GM12874 (cell line): ENCODE data around the gene TADA1.

Experiments used
- TF ChIP-seq, protein P1 (sequence below): IDR thresholded peaks from 2 replicates; pipeline ENCODE4 v1.5.1; 2011; ENCODE audit warnings: low read depth, mild to moderate bottlenecking, control low read depth, low read length, moderate library complexity; ENCODE audit not compliant: insufficient read depth

TADA1 gene, protein sequence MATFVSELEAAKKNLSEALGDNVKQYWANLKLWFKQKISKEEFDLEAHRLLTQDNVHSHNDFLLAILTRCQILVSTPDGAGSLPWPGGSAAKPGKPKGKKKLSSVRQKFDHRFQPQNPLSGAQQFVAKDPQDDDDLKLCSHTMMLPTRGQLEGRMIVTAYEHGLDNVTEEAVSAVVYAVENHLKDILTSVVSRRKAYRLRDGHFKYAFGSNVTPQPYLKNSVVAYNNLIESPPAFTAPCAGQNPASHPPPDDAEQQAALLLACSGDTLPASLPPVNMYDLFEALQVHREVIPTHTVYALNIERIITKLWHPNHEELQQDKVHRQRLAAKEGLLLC

DNA sequence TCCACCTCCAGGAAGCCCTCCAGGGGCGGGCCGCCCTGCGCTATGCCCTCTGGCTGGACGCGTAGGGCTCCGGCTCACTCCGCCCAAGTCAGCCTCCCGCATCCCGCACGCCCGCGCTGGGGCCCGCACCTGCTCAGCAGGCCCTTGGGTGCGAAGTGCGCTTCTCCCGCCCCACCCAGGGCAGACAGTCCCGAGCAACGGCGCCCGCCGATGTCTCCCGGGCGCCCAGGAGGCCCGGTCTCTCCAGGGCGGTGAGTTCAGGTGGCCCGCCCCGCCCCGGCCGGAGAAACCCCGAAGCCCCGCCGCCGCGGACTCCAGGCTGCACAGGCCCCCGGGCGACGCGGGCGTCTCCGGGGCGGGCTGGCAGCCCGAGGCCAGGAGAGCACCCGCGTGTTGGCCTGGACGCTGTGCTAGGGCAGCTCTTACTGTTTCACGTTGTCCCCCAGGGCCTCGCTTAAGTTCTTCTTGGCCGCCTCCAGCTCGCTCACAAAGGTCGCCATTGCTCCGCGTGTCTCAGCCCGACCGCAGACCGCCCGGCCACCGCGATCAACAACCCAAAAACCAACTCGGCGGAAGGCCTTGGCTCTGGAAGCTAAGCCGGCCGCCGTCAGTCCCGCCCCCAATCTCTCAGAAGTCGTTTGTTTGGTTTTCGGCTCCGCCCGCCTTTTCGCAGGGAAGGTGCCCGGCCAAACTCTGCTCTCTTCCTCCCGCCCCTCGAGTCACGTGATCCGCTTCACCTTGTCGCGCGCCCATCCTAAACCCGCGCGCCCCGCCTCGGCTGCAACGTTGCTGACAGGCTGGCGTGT, at the start of gene TADA1:
TSS of gene TADA1 (minus strand) at position 531 of the 806 bp plus-strand sequence. CDS start at position 500, 31 bp downstream.
- TF ChIP-seq, protein P1, sequence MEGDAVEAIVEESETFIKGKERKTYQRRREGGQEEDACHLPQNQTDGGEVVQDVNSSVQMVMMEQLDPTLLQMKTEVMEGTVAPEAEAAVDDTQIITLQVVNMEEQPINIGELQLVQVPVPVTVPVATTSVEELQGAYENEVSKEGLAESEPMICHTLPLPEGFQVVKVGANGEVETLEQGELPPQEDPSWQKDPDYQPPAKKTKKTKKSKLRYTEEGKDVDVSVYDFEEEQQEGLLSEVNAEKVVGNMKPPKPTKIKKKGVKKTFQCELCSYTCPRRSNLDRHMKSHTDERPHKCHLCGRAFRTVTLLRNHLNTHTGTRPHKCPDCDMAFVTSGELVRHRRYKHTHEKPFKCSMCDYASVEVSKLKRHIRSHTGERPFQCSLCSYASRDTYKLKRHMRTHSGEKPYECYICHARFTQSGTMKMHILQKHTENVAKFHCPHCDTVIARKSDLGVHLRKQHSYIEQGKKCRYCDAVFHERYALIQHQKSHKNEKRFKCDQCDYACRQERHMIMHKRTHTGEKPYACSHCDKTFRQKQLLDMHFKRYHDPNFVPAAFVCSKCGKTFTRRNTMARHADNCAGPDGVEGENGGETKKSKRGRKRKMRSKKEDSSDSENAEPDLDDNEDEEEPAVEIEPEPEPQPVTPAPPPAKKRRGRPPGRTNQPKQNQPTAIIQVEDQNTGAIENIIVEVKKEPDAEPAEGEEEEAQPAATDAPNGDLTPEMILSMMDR = 0 out of 2 replicates have a peak, but pooled peaks have one; percentile 7

DNA sequence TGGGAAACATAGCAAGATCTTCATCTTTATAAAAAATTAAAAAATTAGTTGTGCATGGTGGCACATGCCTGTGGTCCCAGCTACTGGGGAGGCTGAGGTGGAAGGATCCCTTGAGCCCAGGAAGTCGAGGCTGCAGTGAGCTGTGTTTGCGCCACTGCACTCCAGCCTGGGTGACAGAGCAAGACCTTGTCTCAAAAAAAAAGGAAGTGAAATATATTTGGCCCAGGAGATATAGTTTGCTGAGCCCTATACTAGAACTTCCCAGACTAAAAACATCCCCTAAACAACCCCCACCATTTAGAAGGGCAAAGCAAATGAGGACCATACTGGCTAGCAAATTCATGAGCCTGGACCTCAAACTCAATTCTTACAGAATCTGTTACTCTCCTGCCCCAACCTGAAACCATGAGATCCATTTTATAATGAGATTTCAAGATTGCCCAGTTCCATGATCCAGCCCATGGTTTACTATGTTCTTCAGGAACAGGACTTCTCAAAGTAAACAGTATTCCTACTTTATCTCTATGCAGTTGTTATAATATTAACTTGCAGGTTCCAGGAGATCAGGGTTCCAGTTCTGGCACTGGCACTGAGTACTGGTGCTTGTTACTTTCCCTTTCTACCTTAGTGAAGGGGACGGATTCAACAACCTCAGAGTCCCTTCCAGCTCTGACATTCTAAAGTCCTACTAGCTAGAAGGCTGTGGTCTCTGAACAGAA, 48.9 kb upstream of the TADA1 start:
- TF ChIP-seq, protein P1 = no peak

DNA sequence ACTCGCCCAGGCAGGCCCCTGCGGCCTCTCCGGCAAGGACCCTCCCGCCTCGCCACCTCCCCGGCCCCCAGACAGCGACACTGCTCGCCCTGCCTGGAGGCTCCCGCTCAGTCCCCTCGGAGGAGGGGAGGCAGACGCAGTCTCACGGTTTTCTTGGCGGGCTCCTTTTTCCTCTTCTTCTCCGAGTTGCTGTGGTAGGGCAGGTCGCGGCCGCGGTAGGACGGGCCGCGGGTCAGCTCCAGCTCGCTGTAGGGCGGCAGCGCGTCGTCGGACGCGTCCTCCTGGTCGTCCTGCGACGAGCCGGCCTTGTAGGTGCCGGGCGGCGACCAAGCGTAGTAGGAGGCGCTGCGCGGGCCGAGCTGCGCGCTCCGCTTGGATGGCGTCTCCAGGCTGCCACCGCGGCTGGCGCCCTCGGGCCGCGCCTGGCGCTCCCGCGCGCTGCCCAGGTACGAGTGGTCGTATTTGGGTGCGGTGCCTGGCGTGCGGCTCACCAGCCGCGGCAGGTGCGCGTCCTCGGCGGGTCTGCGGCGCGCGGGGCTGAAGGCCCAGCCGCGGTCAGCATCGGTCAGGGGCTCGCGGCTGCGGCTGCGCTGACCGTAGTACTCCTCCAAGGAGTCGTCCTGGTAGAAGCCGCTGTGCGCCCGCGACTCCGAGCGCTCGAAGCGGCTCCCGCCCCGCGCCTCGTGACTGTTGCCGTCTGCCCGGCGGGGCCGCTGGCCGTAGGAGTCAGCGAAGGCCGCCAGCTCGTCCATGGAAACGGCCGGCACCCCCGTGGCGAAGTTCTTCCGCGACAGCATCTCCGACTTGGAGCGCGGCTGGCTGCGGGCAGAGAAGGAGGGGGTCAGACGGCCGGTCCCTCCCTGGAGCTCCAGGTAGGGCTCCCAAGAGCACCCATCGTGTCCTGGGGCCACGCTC, 44.8 kb upstream of the TADA1 start:
- TF ChIP-seq, protein P1 = 0 out of 2 replicates have a peak, but pooled peaks have one; percentile 7

DNA sequence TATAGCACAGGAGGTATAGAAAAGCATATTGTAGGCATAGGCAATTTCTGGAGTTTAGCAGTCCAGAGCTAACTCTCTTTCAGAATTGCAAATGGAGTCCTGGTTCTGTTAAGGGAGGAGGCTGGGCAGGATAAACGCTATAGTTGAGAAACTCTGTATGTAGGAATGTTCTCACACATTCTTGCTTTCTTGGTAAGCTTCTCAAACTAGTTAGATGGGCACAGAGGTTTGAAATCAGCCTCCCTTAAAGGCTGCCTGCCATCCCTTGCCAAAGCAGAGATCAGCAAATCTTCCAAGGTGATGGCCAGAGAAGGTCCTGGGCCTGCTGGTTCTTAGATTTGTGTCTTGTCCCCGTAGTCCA, 42.9 kb upstream of the TADA1 start:
- TF ChIP-seq, protein P1 = no peak

DNA sequence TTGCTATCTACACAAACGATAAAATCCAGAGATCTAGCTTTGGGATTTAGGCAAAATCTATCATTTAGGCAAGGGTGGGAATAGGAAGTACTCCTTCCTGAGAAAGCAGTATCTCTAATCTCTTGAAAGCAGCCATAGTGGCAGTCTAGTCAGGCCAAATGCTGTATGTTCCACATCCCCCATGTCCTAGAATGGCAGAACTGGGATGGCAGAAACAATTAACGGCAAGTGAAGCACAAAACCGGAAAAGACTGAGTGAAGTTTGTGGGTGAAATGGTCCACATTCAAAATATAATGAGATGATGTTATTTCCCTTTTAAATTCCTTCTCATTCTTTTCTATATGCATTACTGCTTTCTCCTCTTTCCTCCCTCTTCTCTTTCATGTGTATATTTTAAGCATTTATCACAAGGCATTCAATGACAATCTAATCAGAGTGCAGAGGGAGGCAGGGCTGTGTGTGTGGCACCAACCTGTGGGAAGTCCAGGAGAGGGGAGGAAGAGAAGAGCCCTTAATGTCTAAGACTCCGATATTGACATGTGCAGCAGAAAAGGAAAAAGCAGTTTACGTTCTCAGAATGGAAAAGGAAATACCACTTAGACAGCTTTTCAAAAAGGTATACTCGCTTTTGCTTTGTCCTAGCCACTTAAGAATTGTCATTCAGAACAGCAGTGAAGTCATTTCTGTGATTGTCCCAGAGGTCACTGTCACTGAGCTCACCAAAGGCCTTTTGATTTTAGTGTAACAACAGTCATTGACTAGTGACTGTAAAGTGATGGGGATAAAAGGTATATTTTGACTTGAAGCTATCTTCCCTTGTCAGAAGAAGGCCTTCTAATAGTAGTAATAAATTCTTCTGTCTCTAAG, 42.3 kb upstream of the TADA1 start:
- TF ChIP-seq, protein P1 = no peak

DNA sequence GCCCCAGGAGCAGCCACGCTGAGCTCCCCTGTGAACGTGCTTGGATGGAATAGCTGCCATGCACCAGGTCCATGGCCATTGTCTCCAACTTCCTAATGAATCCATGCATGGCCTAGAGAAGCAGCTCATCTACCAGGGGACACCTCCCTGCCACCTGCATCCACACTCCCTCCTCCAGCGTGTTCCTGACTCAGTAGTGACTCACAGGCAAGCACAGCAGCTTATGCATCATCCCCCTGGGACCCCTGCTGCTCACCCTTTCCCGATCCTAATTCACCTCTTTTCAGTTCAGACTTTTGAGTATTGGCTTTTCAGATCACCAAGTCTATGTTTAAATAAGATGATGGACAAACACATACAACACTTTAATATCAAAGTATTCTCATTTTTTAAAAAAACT, 39.9 kb upstream of the TADA1 start:
- TF ChIP-seq, protein P1 = no peak
